Activated CD4-positive, alpha-beta T cell treated with anti-CD3 and anti-CD28 coated beads, Interleukin-2, amount 50 U/mL, for 48 hours (primary cell): Measurements from ENCODE around the gene ALPI.
"Not testable (repeated sequence)": the region's sequence is repeated elsewhere in the genome, so short reads cannot be mapped to it uniquely, and the experiment has no call there.

Experiments used
- DNase-seq, 2 experiments: peaks; one replicate each; pipeline ENCODE4 v3.0.0-alpha.2; 2020

The ALPI gene

GRCh38 chr2:232421189-232421785 lies 34.7 kb upstream of the ALPI start:
- no peak for DNase-seq

DNA sequence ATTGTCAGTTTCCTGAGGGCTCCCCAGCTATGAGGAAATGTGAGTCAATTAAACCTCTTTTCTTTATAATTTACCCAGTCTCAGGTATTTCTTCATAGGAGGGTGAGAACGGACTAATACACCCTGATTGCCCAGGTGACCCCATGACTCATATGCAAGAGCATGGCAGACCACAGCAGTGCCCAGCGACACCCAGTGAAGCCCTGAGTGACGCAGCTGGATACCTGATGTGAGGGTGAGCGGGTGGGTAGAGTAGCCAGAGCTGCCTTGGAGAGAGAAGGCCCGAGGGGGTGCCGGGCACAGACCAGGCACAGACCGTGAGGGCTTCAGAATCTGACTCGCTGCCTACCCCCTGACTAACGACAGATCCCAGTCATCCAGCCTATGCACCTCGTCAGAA lies 33.9 kb upstream of the ALPI start:
- DNase-seq: no peak

GRCh38 chr2:232422996-232423395 lies 33.0 kb upstream of the ALPI start:
- DNase-seq: not testable (repeated sequence)

- not testable (repeated sequence) for DNase-seq
Observed at GRCh38 chr2:232423407-232423806, 32.5 kb upstream of the ALPI start.

DNA sequence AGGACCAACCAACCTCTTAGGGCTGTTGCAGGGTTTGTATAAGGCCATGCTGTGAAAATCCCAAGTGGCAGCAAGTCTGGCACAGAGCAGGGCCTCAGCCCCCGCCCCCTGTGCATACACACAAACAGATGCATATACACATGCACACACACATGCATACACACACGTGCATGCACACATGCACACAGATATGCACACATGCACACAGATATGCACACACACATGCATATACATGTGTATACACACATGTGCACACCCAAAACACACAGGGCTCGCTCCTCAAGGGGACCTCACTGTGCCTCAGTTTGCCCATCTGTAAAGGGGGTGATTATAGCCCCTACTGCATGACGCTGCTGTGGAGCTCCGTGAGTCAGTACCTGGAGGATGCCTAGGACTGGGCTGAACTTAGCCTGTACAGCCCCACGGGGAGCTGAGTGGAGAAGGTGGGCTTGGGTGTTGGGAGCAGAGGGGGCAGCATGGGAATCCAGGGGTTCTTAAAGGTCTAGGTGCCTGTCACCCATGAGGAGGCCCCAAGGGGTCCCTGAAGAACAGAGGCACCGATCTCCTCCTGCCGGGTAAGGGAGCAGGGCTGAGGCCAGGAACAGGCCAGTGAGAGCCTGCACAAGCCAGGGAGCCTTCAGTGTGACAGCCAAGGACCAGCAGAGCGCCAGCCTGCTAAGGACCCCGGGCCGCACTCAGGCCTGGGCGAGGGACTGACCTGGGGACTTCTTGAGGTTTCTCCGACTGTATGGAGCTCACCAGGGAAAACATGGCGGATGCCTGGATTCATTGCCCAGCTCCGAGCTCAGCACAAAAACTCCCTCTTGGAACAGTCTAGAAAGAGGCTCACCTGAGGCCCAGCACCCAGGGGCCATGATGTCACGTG lies 24.0 kb upstream of the ALPI start:
- DNase-seq: no peak

DNA sequence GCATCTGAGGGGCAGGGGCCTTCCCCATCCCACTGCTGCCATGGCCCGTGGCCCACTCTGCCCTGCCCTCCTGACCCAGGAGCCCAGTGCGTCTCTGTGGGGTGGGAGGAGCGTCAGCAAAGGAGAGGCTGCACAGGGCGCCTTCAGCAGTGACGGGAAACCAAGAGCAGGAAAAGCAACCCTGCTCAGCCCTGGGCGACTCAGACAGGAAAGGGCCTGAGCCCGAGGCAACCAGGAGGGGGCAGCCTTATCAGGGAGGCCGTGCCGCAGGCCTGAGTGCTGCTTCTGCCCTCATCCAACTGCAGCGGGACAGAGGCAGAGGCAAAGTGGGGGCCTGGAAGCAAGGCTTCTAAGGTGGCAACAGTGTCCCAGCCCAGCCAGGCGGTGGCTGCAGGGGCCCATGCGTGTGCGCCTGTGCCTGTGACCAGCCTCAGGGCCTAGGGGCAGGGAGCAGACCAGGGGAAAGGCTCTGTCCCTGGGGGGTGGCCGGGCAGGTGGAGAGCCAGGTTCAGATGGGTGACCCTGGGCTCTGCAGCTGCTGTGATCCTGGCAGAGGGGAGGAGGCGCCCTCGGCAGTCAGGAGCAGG lies 23.3 kb upstream of the ALPI start:
- no peak for DNase-seq

DNA sequence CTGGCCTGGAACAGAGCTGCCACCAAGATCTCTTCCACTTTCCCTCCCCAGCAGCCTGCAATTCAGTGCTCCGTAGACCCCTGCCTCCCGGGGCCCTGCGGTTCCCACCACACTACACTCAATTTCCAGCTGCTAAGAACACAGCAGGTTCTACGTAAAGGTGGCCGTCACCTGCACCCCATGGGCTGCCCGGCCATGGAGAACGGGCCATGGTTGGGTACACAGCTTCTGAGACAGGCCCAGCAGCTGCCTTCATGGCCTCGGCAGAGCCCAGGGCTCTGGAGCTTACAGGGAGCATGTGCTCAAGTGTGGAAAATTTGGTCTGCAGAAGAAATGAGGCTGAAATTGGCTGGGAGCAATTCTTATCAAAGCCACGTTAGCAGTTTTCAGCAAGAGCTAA lies 22.3 kb upstream of the ALPI start:
- DNase-seq: not testable (repeated sequence)

GRCh38 chr2:232434091-232434490 lies 21.9 kb upstream of the ALPI start:
- DNase-seq: no peak

GRCh38 chr2:232434563-232435374 lies 21.2 kb upstream of the ALPI start:
- no peak for DNase-seq

DNA sequence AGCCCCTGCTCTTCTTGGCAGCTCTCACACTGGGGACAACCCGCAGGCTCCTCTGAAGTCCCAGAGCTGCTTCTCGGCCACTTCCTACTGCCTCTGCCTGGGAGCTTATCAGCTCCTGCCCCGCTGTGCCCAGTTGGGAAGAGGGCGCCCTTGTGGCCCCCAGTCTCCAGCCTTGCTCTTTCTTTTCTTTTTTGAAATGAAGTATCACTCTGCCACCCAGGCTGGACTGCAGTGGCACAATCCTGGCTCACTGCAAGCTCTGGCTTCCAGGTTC lies 20.6 kb upstream of the ALPI start:
- no peak for DNase-seq

DNA sequence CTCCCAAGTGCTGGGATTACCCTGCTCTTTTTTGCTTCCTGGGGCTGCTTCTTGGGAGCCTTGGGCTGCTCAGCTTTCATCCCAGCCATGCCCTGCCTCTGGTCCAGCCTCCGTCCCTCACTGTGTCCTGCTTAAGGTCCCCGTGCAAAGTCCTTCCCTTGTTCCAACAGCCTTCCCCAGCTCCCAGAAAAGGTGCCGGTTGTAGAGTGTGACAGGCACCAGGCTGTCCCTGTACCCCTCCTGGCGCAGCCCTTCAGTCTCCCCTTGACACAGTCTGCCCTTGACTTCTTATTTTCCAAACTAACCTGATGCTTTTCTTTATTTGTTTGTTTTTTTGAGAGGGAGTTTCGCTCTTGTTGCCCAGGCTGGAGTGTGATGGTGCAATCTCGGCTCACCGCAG lies 20.1 kb upstream of the ALPI start:
- no peak for DNase-seq

- DNase-seq: no peak
Observed at GRCh38 chr2:232436381-232437194, 19.4 kb upstream of the ALPI start.

DNA sequence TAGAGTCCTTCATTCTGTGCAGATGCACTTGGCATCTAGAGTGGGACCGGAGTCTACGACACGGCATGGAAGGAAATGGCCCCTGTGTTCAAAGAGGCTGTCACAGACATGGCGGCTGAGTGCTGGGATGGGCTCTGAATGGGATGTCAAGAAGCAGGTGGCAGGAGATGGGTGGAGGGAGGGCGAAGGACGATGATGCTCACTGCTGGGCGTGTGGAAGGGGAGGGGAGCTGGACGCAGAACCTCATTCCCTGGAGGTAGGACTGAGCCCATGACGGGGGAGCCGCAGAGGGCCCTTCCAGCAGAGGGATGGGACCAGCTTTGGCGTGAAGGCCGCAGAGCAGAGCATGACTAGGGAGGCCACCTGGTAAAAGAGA lies 18.8 kb upstream of the ALPI start:
- DNase-seq: no peak

DNA sequence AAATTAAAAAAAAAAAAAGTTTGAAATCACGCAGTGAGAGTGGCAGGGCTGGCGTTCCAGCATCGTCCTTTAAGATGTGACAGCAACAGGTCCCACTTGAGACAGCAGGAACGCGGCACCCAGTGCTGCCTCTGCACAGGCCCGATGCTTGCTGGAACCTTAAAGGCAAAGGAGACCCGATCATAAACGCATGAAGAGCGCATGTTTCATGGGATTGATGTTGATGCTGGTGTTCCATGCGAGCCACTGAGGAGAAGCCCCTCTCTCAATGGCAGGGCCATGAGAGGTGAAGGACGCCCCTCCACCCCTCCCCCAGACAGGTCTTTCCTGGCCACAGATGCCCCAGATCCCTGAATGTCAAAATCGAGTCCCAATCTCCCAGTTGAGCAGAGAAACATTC lies 17.9 kb upstream of the ALPI start:
- no peak for DNase-seq

GRCh38 chr2:232438951-232439757 lies 16.8 kb upstream of the ALPI start:
- DNase-seq: peak; percentile 44 to 61

- no peak for DNase-seq
Observed at GRCh38 chr2:232439758-232440135, 16.2 kb upstream of the ALPI start.

- peak; percentile 92 to 93 for DNase-seq
Observed at GRCh38 chr2:232440220-232441018, 15.5 kb upstream of the ALPI start.

- DNase-seq: no peak
Observed at GRCh38 chr2:232441147-232441651, 14.8 kb upstream of the ALPI start.

- not testable (repeated sequence) for DNase-seq
Observed at GRCh38 chr2:232441922-232442321, 14.0 kb upstream of the ALPI start.

- DNase-seq: not testable (repeated sequence)
Observed at GRCh38 chr2:232442431-232442830, 13.5 kb upstream of the ALPI start.

DNA sequence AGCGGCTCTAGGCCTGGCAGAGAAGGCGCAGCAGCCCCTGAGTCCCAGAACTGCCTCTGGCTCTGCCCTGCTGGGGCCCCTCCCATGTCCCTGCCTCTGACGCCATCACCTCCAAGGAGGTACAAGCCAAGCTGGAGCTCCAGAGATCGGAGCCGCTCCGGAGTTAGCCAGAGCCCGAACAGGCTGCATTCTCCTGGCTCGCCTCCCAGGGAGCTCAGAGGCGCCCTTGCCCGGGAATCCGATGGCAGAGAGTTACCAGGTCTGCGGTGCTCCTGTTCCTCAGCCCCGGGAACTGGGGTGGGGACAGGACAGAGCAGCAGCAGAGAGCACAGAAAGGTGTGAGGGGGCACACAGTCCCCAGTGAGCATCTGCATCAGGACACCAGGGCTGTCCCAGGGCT lies 12.9 kb upstream of the ALPI start:
- DNase-seq: not testable (repeated sequence)
